ENCODE measurements around the gene PDZD8. TPM values are rescaled to one million over a fixed set of nuclear protein-coding genes. Genes with fewer than 3 reads are reported as not detected.

PDZD8 gene
- total RNA-seq, 1 donor from 2014 or later: 13.2 TPM

GRCh38 chr10:117412469-117413010 is 37.3 kb upstream of the PDZD8 start:
- Mint-ChIP-seq H3K27ac (no peak overlapping the region), H3K4me3 (no peak overlapping the region), H3K27me3 (peaks cover 17% of the 10 kb centered on the region), H3K9me3 (no peaks in the 10 kb centered on the region), H3K36me3 (ENCODE audit: low read depth) (no peaks in the 10 kb centered on the region), H3K4me1 (no peaks in the 10 kb centered on the region)
- no peak for ATAC-seq (ENCODE audit: low read depth)
- no peak for DNase-seq
- ChIA-PET POLR2A (no interaction called here), CTCF (no interaction called here)
- intact Hi-C loops (cut with micrococcal nuclease): no loop called here
- no peak for TF ChIP-seq CTCF (IDR thresholded peaks at IDR 0.05)

GRCh38 chr10:117411479-117412399 is 36.5 kb upstream of the PDZD8 start:
- Mint-ChIP-seq H3K9me3 (no peaks in the 10 kb centered on the region), H3K27me3 (peaks cover 17% of the 10 kb centered on the region), H3K4me3 (no peak overlapping the region), H3K27ac (no peak overlapping the region), H3K4me1 (no peaks in the 10 kb centered on the region), H3K36me3 (ENCODE audit: low read depth) (no peaks in the 10 kb centered on the region)
- no peak for TF ChIP-seq CTCF (IDR thresholded peaks at IDR 0.05)
- ChIA-PET POLR2A (no interaction called here), CTCF (no interaction called here)
- no peak for ATAC-seq (ENCODE audit: low read depth)
- DNase-seq: no peak
- intact Hi-C loops (cut with micrococcal nuclease): no loop called here

GRCh38 chr10:117410557-117410956 is 35.3 kb upstream of the PDZD8 start:
- Mint-ChIP-seq H3K9me3 (no peaks in the 10 kb centered on the region), H3K4me1 (no peaks in the 10 kb centered on the region), H3K36me3 (ENCODE audit: low read depth) (no peaks in the 10 kb centered on the region), H3K4me3 (no peak overlapping the region), H3K27me3 (peaks cover 17% of the 10 kb centered on the region), H3K27ac (no peak overlapping the region)
- DNase-seq (no peak), ATAC-seq (ENCODE audit: low read depth) (no peak)
- TF ChIP-seq CTCF (IDR thresholded peaks at IDR 0.05): no peak
- ChIA-PET CTCF (no interaction called here), POLR2A (no interaction called here)
- intact Hi-C loops (cut with micrococcal nuclease): no loop called here

GRCh38 chr10:117409549-117410305 is 34.5 kb upstream of the PDZD8 start:
- no peaks in the 10 kb centered on the region for H3K36me3 Mint-ChIP-seq (ENCODE audit: low read depth)
- no peaks in the 10 kb centered on the region for H3K4me1 Mint-ChIP-seq
- intact Hi-C loops (cut with micrococcal nuclease): no loop called here
- no peaks in the 10 kb centered on the region for H3K9me3 Mint-ChIP-seq
- ATAC-seq (ENCODE audit: low read depth) (no peak), DNase-seq (no peak)
- ChIA-PET POLR2A (no interaction called here), CTCF (no interaction called here)
- H3K27me3 Mint-ChIP-seq: peaks cover 19% of the 10 kb centered on the region
- no peak overlapping the region for H3K27ac Mint-ChIP-seq
- no peak for TF ChIP-seq CTCF (IDR thresholded peaks at IDR 0.05)
- no peak overlapping the region for H3K4me3 Mint-ChIP-seq
